IgD-negative memory B cell (primary cell): ENCODE measurements around the gene LMTK3. TPM values are rescaled to one million over a fixed set of nuclear protein-coding genes. Genes with fewer than 3 reads are reported as not detected.

Source experiments
- H3K27ac Mint-ChIP-seq, 3 donors: one replicate each; pipeline ENCODE4 v1.8.0; 2020 to 2022; ENCODE audit warnings: mild to moderate bottlenecking in 3 of 3, mixed read lengths in 3 of 3, moderate library complexity in 1 of 3
- H3K27me3 Mint-ChIP-seq: one replicate; pipeline ENCODE4 v1.8.0; 2021; ENCODE audit warnings: mixed read lengths
- H3K36me3 Mint-ChIP-seq: one replicate; pipeline ENCODE4 v1.8.0; 2020; ENCODE audit warnings: mild to moderate bottlenecking, mixed read lengths
- H3K4me1 Mint-ChIP-seq, 3 donors: one replicate each; pipeline ENCODE4 v1.8.0; 2020 to 2022; ENCODE audit warnings: mixed read lengths in 3 of 3, mild to moderate bottlenecking in 1 of 3
- H3K4me3 Mint-ChIP-seq, 4 donors: one replicate each; pipeline ENCODE4 v1.8.0; 2020 to 2022; ENCODE audit warnings: mild to moderate bottlenecking in 4 of 4, mixed read lengths in 4 of 4, moderate library complexity in 3 of 4
- H3K9me3 Mint-ChIP-seq, 3 donors: one replicate each; pipeline ENCODE4 v1.8.0; 2020 to 2021; ENCODE audit warnings: mixed read lengths in 3 of 3, mild to moderate bottlenecking in 1 of 3
- polyA plus RNA-seq: library from polyadenylated mRNA; unstranded; fragments of 300-500 nt; fragmentation: Illumina TruSeq; gene quantifications from one replicate; pipeline ENCODE4 v1.2.3, GENCODE V29; 2021

LMTK3 gene
- polyA plus RNA-seq, 1 donor from 2014 or later = not detected

DNA sequence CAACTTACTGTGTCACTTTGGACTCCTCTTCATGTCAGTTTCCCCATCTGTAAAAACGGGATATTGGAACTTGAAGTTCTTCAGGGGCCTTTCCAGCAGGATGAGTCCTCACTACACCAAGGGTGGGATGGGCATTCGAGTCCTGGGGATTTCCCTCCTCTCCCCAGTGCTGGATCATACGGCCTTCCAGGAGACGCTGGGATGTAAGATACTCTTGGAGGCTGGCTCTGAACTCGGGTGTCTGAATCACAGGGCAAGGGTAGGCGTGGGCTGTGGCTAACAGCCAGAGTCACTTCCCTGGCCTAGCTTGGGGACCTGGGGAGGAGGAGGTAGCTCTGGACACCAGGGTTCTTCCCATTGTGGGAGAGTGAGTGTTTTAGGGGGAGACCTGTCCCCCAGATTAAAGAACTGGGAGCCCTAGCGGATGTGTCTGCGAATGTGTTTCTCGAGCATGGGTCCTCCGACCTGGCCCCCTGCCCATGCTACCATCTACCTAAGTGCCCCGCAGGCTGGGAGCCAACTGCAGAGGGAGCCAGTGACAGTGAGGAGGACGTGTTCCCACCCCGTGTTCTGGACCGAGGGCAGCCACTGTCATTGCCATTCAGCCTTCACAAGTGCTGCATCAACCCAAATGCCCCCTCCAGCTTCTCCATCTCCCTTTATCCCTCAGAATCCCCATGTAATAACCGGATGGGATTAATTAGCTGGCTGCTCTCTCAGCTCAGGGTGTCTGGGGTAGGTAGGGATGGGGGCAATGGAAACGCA lies 44.9 kb downstream of the LMTK3 start:
- no peaks in the 10 kb centered on the region for H3K27me3 Mint-ChIP-seq
- H3K36me3 Mint-ChIP-seq = peaks cover 4% of the 10 kb centered on the region
- peaks cover 2 to 11% (median 5%) of the 10 kb centered on the region in 3 donors for H3K4me1 Mint-ChIP-seq
- no peak overlapping the region for H3K27ac Mint-ChIP-seq
- H3K4me3 Mint-ChIP-seq = no peak overlapping the region
- no peaks in the 10 kb centered on the region for H3K9me3 Mint-ChIP-seq

DNA sequence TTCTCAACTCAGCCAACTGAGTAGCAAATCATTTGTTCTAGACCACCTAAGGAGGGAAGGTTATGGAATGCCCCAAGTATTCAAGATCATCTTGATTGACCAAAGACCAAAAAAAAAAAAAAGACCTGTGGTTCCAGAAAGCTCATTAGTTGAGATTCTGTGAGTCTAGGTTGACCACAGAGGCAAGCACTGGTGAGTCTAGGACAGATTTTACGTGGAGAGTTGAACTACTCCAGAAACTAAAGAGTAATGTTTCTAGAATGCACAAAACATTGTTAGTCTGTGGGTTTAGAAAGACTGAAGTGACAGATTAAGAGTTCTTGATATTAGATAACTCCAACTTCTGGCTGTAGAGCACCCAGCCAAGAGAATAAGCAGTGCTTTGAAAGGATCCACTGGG lies 46.4 kb downstream of the LMTK3 start:
- peak overlapping the region in 1 of 4 donors; percentile 31 for H3K4me3 Mint-ChIP-seq
- peaks cover 2 to 5% (median 5%) of the 10 kb centered on the region in 3 donors for H3K4me1 Mint-ChIP-seq
- no peak overlapping the region for H3K27ac Mint-ChIP-seq
- no peaks in the 10 kb centered on the region for H3K27me3 Mint-ChIP-seq
- no peaks in the 10 kb centered on the region for H3K9me3 Mint-ChIP-seq
- peaks cover 4% of the 10 kb centered on the region for H3K36me3 Mint-ChIP-seq

DNA sequence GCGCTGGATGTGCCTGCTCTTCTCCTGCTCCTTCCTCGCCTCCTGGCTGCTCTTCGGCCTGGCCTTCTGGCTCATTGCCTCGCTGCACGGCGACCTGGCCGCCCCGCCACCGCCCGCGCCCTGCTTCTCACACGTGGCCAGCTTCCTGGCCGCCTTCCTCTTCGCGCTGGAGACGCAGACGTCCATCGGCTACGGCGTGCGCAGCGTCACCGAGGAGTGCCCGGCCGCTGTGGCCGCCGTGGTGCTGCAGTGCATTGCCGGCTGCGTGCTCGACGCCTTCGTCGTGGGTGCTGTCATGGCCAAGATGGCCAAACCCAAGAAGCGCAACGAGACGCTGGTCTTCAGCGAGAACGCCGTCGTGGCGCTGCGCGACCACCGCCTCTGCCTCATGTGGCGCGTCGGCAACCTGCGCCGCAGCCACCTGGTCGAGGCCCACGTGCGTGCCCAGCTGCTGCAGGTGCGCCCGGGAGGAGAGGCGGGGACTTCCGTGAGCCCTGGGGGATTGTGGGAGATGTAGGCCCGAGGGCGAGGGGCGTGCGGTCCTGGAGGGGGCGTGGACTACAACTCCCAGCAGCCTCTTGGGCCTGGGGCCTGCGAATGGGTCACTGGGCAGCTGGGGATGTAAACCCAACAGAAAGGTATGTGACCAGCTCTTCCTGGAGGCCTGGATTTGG lies 49.5 kb downstream of the LMTK3 start:
- H3K9me3 Mint-ChIP-seq = no peaks in the 10 kb centered on the region
- no peak overlapping the region for H3K27ac Mint-ChIP-seq
- peaks cover 0 to 1% (median 0%) of the 10 kb centered on the region in 3 donors for H3K4me1 Mint-ChIP-seq
- H3K36me3 Mint-ChIP-seq = peaks cover 2% of the 10 kb centered on the region
- no peak overlapping the region for H3K4me3 Mint-ChIP-seq
- H3K27me3 Mint-ChIP-seq = no peaks in the 10 kb centered on the region

DNA sequence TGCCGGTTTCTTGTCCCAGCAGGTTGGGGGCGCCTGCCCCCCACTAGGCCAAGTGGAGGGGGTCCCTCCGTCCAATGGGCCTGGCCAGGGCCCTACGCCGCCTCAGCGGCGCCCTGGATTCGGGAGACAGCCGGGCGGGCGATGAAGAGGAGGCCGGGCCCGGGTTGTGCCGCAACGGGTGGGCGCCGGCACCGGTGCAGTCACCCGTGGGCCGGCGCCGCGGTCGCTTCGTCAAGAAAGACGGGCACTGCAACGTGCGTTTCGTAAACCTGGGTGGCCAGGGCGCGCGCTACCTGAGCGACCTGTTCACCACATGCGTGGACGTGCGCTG lies 50.0 kb downstream of the LMTK3 start:
- no peak overlapping the region for H3K4me3 Mint-ChIP-seq
- H3K4me1 Mint-ChIP-seq = peaks cover 0 to 1% (median 0%) of the 10 kb centered on the region in 3 donors
- no peak overlapping the region for H3K27ac Mint-ChIP-seq
- H3K27me3 Mint-ChIP-seq = no peaks in the 10 kb centered on the region
- peaks cover 2% of the 10 kb centered on the region for H3K36me3 Mint-ChIP-seq
- no peaks in the 10 kb centered on the region for H3K9me3 Mint-ChIP-seq

DNA sequence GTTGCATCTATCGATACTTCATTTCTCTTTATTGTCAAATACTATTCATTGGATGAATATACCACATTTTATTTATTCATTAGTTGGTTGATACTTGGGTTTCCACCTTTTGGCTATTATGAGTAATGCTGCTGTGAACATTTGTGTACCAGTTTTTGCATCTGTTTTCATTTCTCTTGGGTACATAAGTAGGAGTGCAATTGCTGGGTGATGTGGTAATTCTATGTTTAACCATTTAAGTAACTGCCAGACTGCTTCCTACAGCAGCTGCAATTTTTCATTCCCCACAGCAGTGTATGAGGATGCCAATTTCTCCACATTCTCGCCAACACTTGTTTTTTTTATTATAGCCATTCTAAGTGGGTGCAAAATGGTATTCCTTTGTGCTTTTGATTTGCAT lies 53.6 kb downstream of the LMTK3 start:
- no peaks in the 10 kb centered on the region for H3K27me3 Mint-ChIP-seq
- H3K4me3 Mint-ChIP-seq = no peak overlapping the region
- H3K36me3 Mint-ChIP-seq = peaks cover 4% of the 10 kb centered on the region
- H3K27ac Mint-ChIP-seq = peak overlapping the region in 1 of 3 donors; percentile 39
- no peaks in the 10 kb centered on the region for H3K9me3 Mint-ChIP-seq
- H3K4me1 Mint-ChIP-seq = peaks cover 0 to 6% (median 2%) of the 10 kb centered on the region in 3 donors

DNA sequence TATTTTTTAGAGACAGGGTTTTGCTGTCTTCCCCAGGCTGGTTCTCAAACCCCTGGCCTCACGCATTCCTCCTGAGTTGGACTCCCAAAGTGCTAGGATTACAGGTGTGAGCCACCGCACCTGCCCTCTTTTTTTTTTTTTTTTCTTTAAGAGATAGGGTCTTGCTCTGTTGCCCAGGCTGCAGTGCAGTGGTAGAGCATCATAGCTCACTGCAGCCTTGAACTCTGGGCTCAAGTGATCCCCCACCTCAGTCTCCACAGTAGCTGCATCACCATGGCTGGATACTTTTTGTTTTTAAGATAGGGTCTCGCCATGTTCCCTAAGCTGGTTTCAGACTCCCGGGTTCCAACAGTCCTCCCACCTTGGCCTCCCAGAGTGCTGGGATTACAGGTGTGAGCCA lies 54.8 kb downstream of the LMTK3 start:
- Mint-ChIP-seq H3K4me3 (no peak overlapping the region), H3K27ac (peak overlapping the region in 1 of 3 donors; percentile 51), H3K36me3 (peaks cover 4% of the 10 kb centered on the region), H3K9me3 (no peaks in the 10 kb centered on the region), H3K4me1 (peaks cover 0 to 6% (median 2%) of the 10 kb centered on the region in 3 donors), H3K27me3 (no peaks in the 10 kb centered on the region)

DNA sequence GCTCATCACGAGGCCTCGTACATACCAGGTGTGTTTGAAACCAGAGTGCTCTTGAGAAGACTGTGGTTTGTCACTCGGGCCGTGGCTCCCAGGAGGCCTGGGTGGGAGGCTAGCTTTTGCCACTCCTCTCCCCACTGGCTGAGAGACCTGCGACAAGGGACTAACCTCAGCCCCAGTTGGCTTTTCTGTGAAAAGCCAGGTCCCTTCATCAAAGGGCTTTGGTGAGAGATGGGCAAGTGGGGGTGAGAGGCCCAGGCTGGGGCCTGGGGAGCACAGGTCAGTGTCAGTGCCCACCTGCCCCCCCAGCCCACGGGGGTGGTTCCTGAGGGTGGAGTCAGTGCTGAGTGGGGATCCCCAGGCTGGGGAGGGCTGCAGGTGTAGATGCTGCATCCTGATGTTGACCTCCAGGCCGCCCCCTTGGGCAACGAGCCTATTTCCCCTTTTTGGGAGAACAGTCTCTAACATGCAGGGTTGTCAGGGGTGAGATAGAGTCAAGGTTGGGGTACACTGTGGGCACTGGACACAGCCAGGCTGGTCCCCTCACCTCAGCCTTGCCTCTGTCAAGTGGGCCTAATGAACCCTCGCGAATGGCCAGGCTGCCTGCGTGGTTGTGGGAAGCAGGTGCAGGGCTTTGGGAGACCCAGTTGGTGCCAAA lies 55.6 kb downstream of the LMTK3 start:
- Mint-ChIP-seq H3K9me3 (no peaks in the 10 kb centered on the region), H3K4me3 (peak overlapping the region in 1 of 4 donors; percentile 9), H3K4me1 (peaks cover 0 to 6% (median 2%) of the 10 kb centered on the region in 3 donors), H3K27ac (no peak overlapping the region), H3K36me3 (peaks cover 4% of the 10 kb centered on the region), H3K27me3 (no peaks in the 10 kb centered on the region)

DNA sequence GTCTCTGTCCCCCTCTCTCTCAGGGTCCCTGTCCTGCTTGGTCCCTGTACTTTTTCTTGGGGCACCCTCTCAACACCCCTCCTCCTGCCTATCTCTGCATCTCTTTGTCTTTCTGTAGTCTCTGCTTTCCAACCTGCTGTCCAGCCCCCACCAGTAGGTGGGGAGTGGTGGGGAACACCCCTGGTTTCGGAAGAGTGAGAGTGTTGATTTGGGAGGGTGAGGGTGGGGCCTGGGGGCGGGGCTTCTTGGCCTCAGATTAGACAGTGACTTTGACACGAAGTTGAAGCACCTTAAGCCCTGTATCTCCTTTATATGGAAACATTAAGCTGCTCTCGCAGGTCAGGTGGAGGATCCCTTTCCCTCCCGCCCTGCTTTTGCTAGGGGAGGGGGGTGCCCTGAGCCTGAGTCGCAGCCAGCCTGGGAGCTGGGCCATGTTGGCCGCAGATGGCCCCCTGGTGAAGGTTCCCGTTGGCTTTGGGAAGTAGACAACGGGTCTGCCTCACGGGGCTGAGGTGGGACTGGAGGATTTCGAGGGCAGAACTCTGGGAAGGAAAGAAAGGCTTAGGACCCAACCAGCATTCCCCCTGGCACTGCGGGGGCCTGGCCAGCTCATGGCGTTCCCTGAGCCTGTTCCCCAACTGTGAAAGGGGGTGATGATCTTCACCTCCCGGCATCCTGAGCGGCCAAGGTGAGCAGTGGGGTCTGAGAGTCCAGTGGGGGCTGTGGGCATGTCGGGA lies 56.3 kb downstream of the LMTK3 start, which contains the start of gene KCNJ14:
KCNJ14 (plus strand) TSS at position 404 of the 737 bp plus-strand sequence. CDS start 6,151 bp downstream, outside the sequence.
- no peaks in the 10 kb centered on the region for H3K9me3 Mint-ChIP-seq
- peak within 1 kb of the TSS in 1 of 4 donors; percentile 9 for H3K4me3 Mint-ChIP-seq
- H3K27ac Mint-ChIP-seq = no peak within 1 kb of the TSS
- peaks cover 0 to 6% (median 2%) of the 10 kb centered on the region in 3 donors for H3K4me1 Mint-ChIP-seq
- H3K27me3 Mint-ChIP-seq = no peaks in the 10 kb centered on the region
- peaks cover 3% of the 10 kb centered on the region for H3K36me3 Mint-ChIP-seq

DNA sequence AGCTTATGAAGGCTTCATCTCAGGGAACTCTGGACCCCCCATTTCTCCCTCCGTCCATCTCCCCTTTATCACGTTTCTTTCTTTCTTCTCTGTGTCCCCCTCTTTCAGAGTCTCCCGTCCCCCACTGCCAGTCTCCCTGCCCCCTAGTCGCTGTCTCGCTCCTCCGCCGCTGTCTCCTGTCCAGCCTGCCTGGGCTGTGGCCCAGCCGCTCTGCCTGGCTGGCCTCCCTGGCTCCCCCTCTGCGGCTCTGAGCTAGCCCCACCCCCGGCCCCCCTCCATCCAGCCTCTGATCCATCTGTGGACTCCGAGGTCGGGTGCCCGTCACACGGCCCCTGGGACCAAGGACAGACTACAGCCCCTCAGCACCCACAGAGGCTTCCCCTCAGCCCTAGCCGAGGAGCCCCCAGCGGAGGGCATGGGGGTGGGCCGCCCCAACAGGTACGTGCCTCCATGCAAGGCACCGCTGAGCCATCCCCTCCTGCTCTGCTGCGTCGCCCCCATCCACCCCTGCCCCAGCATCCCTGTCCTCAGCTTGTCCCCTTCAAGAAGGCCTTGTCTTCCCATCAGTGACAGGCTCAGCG lies 57.4 kb downstream of the LMTK3 start:
- no peaks in the 10 kb centered on the region for H3K27me3 Mint-ChIP-seq
- H3K9me3 Mint-ChIP-seq = no peaks in the 10 kb centered on the region
- H3K27ac Mint-ChIP-seq = no peak overlapping the region
- H3K4me1 Mint-ChIP-seq = peaks cover 0 to 6% (median 2%) of the 10 kb centered on the region in 3 donors
- peaks cover 3% of the 10 kb centered on the region for H3K36me3 Mint-ChIP-seq
- no peak overlapping the region for H3K4me3 Mint-ChIP-seq

DNA sequence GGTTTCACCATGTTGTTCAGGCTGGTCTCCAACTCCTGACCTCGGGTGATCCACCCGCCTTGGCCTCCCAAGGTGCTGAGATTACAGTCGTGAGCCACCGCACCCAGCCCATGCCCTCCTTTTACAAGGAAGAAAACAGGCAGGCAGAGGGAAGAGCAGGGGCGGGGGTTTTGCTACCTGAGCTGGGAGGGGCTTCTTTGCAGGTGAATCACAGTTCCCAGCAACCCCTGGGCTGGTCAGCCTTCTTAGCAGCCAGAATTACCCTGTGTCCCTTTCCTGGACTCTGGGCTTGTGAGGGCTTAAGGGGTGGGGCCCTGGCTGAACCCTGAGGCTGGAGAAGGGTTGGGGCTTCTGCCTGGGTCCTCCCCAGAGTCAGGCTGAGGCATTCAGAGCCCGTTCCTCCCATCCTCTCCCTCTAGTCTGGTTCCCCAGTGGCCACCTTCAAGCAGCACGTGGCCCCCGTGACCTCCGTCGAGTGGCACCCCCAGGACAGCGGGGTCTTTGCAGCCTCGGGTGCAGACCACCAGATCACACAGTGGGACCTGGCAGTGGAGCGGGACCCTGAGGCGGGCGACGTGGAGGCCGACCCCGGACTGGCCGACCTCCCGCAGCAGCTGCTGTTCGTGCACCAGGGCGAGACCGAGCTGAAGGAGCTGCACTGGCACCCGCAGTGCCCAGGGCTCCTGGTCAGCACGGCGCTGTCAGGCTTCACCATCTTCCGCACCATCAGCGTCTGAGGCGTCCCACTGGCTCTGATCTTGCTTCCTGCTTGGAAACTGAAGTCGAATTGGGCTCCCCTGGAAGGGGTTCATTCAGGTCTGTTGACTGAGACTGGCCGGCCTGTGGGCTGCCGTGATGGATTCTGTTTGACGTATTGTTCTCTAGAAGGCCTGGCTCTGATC lies 59.1 kb downstream of the LMTK3 start:
- Mint-ChIP-seq H3K9me3 (no peaks in the 10 kb centered on the region), H3K27me3 (no peaks in the 10 kb centered on the region), H3K27ac (no peak overlapping the region), H3K36me3 (peaks cover 3% of the 10 kb centered on the region), H3K4me3 (no peak overlapping the region), H3K4me1 (peaks cover 6 to 10% (median 8%) of the 10 kb centered on the region in 3 donors)

DNA sequence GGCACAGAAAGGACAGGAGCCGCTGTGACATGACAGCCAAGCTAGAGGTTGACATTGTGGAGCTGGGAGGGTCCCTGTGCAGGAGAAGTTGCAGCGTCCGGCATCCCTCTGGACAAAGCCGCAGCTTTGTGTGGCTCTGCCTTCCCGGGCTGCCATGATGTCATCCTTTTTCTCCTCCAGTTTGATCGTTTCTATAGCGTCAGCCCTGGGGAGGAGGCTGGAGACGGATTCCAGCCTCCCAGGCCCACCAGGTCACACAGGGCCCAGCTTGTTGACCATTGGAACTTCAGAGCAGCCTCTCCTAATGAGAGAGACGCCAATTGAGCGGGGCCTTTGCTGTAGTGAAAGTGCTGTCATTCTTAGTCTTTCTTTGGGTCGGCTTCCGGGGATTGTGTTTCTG lies 60.0 kb downstream of the LMTK3 start:
- Mint-ChIP-seq H3K27me3 (no peaks in the 10 kb centered on the region), H3K4me1 (peaks cover 6 to 12% (median 8%) of the 10 kb centered on the region in 3 donors), H3K27ac (no peak overlapping the region), H3K36me3 (peaks cover 3% of the 10 kb centered on the region), H3K9me3 (no peaks in the 10 kb centered on the region), H3K4me3 (peak overlapping the region in 1 of 4 donors; percentile 17)

DNA sequence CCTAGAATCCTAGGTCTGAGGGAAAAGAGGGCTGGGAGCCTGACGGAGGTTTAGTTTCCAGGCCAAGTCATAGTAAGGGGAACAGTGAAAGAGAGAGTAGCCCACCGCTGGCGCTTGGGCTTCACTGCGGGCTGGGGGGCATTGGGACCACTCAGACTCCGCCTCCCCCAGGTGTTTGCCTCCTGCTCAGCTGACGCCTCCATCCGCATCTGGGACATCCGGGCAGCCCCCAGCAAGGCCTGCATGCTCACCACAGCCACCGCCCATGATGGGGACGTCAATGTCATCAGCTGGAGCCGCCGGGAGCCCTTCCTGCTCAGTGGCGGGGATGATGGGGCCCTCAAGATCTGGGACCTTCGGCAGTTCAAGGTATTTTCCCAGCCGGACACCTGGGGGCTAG lies 60.8 kb downstream of the LMTK3 start:
- Mint-ChIP-seq H3K27ac (peak overlapping the region in 1 of 3 donors; percentile 31), H3K4me3 (no peak overlapping the region), H3K27me3 (no peaks in the 10 kb centered on the region), H3K36me3 (peaks cover 3% of the 10 kb centered on the region), H3K9me3 (no peaks in the 10 kb centered on the region), H3K4me1 (peaks cover 6 to 15% (median 9%) of the 10 kb centered on the region in 3 donors)

DNA sequence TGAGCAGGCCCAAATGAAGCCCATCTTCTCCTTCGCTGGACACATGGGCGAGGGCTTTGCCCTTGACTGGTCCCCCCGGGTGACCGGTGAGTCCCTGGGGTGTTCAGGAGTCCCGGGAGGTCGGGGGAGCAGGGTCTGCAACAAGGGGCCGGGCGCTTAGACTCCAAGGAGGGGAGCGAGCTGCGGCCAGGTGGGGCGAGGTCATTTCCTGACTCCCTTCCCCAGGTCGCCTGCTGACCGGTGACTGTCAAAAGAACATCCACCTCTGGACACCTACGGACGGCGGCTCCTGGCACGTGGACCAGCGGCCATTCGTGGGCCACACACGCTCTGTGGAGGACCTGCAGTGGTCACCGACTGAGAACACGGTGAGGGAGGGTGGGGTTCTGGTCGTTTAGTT lies 61.2 kb downstream of the LMTK3 start:
- Mint-ChIP-seq H3K9me3 (no peaks in the 10 kb centered on the region), H3K4me1 (peaks cover 9 to 15% (median 13%) of the 10 kb centered on the region in 3 donors), H3K36me3 (peaks cover 3% of the 10 kb centered on the region), H3K27me3 (no peaks in the 10 kb centered on the region), H3K4me3 (no peak overlapping the region), H3K27ac (no peak overlapping the region)
